ENCODE data around the gene SP1.
A peak's percentile ranks its signal among the peaks of the same experiment; 100 is the strongest.
"Not testable (repeated sequence)": the region's sequence is repeated elsewhere in the genome, so short reads cannot be mapped to it uniquely, and the experiment has no call there.

SP1 gene

DNA sequence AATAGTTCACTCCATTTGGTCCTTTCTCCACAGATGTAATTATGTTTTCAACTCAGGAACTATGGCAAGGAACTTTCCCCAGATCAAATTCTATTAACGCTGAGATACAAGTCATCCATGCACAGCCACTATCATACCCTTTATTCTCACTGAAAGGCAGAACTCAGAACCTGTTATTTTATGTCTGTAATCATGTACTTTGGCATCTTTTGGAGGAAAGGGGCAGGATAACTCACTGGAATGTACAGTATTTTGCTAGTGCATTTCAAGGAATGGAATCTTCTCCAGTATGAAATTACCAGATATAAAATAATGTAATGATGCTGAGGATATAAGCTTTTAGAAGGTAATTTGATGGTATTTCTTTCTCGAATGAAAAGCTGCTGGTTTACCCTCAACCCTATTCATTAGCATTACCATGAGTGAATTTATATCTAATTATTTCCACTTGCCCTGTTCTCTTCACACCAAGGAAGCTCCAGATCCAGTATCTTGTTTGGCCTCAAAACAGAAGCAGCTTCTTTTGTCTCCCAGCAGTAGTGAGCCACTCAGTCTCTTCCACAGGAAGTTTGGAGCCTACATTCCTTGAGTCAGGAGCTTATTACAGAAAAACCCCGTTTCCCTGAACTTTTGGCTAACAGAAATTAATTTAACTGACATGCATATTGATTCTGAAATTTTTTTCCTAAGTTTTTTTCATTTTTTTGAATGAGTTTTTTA is 33.7 kb downstream of the SP1 start:
- no peak for DNase-seq (ENCODE audit: low read depth in 2 of 2)

DNA sequence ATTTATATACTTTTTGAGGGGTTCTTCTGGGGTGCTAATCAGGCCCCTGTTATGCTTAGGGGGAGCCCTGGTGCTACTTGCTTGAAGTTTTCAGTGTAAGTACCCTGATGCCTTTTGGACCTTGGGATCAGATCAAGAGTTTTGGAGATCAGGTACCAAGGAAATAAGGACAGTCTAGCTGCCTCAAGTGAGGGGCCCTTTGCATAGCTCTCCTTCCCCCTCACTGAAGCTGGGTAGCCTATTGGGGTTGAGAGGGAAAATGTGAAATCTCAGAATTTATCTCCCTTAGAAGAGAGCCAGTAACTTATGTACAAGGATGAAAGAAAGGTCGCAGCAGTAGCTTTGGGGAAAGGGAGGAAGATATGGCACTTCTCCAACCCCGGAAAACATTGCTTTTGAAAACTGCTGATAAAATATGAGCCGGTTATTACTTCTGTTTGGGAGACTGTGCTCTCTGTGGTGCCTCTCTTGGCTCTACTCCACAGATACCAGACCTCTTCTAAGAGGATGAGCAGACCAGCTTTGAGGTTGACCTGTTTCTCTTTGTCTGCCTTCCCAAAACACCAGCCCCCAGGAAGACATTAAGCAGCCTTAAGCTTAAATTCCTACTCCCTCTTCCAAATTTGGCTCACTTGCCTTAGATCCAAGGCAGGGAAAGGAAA is 34.9 kb downstream of the SP1 start:
- no peak for DNase-seq (ENCODE audit: low read depth in 2 of 2)

- DNase-seq (ENCODE audit: low read depth in 2 of 2), result not testable (repeated sequence)
Observed at GRCh38 chr12:53415752-53416389, 35.9 kb downstream of the SP1 start.

GRCh38 chr12:53417291-53417816 is 37.4 kb downstream of the SP1 start:
- not testable (repeated sequence) for DNase-seq (ENCODE audit: low read depth in 2 of 2)

DNA sequence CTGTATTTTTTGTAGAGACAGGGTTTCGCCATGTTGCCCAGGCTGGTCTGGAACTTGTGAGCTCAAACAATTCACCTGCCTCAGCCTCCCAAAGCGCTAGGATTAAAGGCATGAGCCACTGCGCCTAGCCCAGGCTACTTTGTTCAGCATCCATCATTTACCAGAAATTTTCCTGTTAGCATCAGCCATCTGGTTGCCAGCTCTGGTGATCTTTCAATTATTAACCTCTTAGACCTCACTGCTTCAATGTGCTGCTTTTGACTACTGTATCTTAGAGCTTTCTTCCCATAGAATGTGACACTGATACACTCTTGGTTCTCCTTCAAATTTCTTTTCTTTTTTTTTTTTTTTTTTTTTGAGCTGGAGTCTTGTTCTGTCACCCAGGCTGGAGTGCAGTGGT is 38.2 kb downstream of the SP1 start:
- no peak for DNase-seq (ENCODE audit: low read depth in 2 of 2)

- DNase-seq (ENCODE audit: low read depth in 2 of 2), result no peak
Observed at GRCh38 chr12:53419756-53420155, 39.8 kb downstream of the SP1 start.

- DNase-seq (ENCODE audit: low read depth in 2 of 2), result not testable (repeated sequence)
Observed at GRCh38 chr12:53422247-53422646, 42.3 kb downstream of the SP1 start.

DNA sequence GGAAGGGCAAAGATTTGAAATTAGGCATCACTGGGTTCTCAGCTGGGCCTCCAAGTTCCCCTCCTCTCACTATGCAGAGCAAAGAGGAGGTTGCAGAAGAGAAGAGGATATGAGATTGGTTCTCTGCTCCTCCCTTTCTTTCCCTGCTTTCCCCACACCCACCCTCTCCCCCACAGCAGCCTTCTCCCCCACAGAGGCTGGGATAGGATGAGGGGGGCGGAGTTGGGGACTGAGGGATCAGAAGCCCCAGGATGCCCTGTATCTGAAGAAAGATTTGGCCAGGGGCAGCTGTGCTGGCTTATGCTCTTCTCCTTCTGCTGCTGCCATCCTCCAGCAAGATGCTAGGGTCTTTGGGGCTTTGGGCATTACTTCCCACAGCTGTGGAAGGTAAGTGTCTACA is 43.6 kb downstream of the SP1 start, which contains the start of gene AMHR2:
TSS of gene AMHR2 (plus strand) at position 259 of the 400 bp plus-strand sequence. CDS start at position 339, 80 bp downstream.
- no peak for DNase-seq (ENCODE audit: low read depth in 2 of 2)

DNA sequence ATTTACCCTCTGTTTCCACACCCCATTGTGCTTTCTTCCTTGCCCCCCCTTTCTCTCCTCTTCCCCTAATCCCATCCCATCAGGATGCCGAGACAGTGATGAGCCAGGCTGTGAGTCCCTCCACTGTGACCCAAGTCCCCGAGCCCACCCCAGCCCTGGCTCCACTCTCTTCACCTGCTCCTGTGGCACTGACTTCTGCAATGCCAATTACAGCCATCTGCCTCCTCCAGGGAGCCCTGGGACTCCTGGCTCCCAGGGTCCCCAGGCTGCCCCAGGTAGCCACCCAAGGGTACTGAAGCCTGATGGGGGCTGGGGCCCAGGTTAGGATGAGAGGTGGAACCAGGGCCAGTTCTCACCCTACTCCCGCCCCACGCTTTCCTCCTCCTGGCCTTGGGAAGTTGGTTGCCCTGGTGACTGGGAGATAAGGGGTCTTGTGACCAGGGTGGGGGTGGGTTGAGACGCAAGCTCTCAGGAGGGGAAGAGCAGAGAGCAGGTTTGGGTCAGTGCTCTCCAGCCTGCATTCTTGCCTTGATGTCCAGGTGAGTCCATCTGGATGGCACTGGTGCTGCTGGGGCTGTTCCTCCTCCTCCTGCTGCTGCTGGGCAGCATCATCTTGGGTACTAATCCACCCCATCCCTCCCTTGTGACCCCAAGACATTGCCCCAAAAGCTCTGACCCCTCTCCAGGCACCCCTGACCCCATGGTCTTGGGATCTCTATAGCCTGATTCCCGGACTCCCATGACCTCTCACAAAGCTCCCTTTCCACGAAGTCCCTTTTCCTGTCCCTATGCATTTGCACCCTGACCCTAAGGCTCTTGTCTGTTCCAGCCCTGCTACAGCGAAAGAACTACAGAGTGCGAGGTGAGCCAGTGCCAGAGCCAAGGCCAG is 44.9 kb downstream of the SP1 start:
- DNase-seq (ENCODE audit: low read depth in 2 of 2), result no peak

DNA sequence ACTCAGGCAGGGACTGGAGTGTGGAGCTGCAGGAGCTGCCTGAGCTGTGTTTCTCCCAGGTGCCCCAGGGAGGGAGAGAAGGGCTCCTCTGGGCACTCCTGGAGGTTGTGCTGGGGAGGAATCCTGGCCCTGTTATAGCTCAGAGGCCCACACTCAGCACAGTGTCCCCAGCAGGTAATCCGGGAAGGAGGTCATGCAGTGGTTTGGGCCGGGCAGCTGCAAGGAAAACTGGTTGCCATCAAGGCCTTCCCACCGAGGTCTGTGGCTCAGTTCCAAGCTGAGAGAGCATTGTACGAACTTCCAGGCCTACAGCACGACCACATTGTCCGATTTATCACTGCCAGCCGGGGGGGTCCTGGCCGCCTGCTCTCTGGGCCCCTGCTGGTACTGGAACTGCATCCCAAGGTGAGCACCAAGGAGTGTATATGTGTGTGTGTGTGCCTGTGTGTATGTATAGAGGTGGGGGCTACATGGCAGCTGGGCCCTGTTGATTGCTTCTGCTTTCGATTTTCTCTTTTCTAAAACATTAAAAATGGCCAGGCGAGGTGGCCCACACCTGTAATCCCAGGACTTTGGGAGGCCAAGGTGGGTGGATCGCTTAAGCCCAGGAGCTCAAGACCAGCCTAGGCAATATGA is 45.7 kb downstream of the SP1 start:
- no peak for DNase-seq (ENCODE audit: low read depth in 2 of 2)

- DNase-seq (ENCODE audit: low read depth in 2 of 2), result peak; percentile 45 to 53
Observed at GRCh38 chr12:53427905-53428594, 48.1 kb downstream of the SP1 start.

DNA sequence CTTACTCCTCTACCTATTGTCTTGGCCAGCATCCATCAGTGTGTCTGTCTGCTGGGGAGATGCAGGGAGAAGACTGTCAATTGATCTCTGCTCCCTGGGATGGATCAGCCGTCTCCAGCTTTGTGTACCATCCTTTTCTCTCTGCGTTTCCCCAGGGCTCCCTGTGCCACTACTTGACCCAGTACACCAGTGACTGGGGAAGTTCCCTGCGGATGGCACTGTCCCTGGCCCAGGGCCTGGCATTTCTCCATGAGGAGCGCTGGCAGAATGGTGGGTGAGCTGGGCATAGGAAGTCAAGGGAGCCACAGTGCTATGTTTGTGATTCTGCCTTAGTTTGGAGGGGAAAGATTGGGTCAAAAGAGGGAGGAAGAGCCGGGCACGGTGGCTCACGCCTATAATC is 48.8 kb downstream of the SP1 start:
- no peak for DNase-seq (ENCODE audit: low read depth in 2 of 2)

DNA sequence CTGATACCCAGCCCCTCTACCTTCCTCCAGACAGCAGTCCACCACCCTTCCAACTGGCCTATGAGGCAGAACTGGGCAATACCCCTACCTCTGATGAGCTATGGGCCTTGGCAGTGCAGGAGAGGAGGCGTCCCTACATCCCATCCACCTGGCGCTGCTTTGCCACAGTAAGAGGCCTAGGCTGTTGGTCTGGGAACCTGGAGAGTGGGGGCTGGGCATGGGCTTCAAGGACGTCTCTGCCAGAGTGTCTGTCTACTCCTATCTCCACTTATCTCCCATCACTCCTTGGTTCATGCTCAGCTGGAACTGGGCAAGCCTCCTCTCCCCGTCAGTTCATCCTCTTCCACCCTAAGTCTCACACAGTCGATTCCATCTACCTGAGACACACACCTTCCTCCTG is 50.1 kb downstream of the SP1 start:
- no peak for DNase-seq (ENCODE audit: low read depth in 2 of 2)

GRCh38 chr12:53431187-53431586 is 51.2 kb downstream of the SP1 start:
- no peak for DNase-seq (ENCODE audit: low read depth in 2 of 2)

DNA sequence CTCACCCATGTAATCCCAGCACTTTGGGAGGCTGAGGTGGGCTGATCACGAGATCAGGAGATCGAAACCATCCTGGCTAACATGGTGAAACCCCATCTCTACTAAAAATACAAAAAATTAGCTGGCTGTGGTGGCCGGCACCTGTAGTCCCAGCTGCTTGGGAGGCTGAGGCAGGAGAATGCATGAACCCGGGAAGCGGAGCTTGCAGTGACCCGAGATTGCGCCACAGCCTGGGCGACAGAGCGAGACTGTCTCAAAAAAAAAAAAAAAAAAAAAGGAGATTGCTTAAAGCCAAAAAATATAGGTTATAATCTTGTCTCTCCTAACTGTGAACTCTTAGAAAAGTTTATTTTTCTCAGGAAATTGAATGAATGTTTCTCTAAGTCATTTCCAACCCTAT is 55.4 kb downstream of the SP1 start:
- DNase-seq (ENCODE audit: low read depth in 2 of 2), result not testable (repeated sequence)

GRCh38 chr12:53439582-53439981 is 59.6 kb downstream of the SP1 start:
- DNase-seq (ENCODE audit: low read depth in 2 of 2), result not testable (repeated sequence)

- peak; percentile 98 to 99 for DNase-seq (ENCODE audit: low read depth in 2 of 2)
Observed at GRCh38 chr12:53441040-53441833, 61.3 kb downstream of the SP1 start, which contains the start of gene PRR13. TSS of gene PRR13 (plus strand) at chr12:53441734. CDS start at chr12:53442715, 981 bp downstream.

- no peak for DNase-seq (ENCODE audit: low read depth in 2 of 2)
Observed at GRCh38 chr12:53443955-53444354, 64.0 kb downstream of the SP1 start.

DNA sequence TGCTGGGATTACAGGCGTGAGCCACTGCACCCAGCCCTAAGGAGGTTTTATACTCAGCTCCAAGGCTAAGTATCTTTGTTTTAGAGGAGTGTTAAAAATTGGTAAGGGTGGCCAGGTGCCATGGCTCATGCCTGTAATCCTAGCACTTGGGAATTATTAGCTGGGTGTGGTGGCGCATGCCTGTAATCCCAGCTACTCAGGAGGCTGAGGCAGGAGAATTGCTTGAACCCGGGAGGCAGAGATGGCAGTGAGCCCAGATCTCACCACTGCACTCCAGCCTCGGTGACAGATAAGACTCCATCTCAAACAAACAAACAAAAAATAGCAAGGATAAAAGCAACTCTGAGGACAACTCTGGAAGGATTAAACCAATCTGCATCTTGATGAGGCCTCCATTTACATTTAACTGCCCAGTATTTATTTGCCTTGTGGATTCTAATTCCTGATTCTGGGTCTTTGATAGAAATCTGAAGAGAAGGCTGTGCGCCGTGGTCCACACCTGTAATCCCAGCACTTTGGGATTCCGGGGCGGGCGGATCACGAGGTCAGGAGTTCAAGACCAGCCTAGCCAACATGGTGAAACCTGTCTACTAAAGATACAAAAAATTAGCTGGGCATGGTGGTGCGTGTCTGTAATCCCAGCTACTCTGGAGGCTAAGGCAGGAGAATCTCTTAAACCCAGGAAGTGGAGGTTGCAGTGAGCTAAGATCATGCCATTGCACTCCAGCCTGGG is 64.8 kb downstream of the SP1 start:
- DNase-seq (ENCODE audit: low read depth in 2 of 2), result not testable (repeated sequence)
